ENCODE measurements around the gene TAF7. TPM values are rescaled to one million over a fixed set of nuclear protein-coding genes. Genes with fewer than 3 reads are reported as not detected.
A peak's percentile ranks its signal among the peaks of the same experiment; 100 is the strongest.

The TAF7 gene
- total RNA-seq (2022): 81.3 and 94.9 TPM in 2 replicates
- percentile 99 among the genes with signal in this experiment for Bru-seq, nascent RNA
- BruChase-seq, experiment 1, labeled RNA remaining after a 6-hour chase: percentile 99 among the genes with signal in this experiment
- BruChase-seq, experiment 2, labeled RNA remaining after a 2-hour chase: percentile 100 among the genes with signal in this experiment
- long read RNA-seq, transcript TAF7-201 (1 exons, 2,334 nt): major isoform, 325 of 325 reads
- long read RNA-seq, partial matches to known transcripts: 0 of 325 reads
- long read RNA-seq, other reads (novel, unspliced or antisense): 0 of 325 reads

GRCh38 chr5:141320225-141321169 lies at the start of gene TAF7:
TAF7 (minus strand) TSS chr5:141320784; CDS start chr5:141320044, 740 bp downstream.
- Mint-ChIP-seq H3K4me3 (ENCODE audit: unreplicated experiment) (peak within 1 kb of the TSS; percentile 99), H3K27ac (ENCODE audit: low read depth, unreplicated experiment) (peak within 1 kb of the TSS; percentile 100), H3K27me3 (ENCODE audit: insufficient read depth, unreplicated experiment) (no peaks in the 10 kb centered on the region), H3K36me3 (ENCODE audit: insufficient read depth, unreplicated experiment) (peaks cover 55% of the 10 kb centered on the region), H3K4me1 (ENCODE audit: insufficient read depth, unreplicated experiment) (peaks cover 14% of the 10 kb centered on the region), H3K9me3 (ENCODE audit: unreplicated experiment) (peaks cover 37% of the 10 kb centered on the region)
- peak; percentile 90 for TF ChIP-seq CTCF (IDR thresholded peaks at IDR 0.05; ENCODE audit: unreplicated experiment)
- ChIA-PET CTCF (interaction anchor here (0.6 to 4.8 kb wide), 71 partner anchors 9 to 1470 kb away, joined by 3 to 56 read pairs (median 4); partner anchors contain the start of genes DIAPH1, PCDHB10, PCDHB11 and PCDHB13), POLR2A (interaction anchor here (0.6 to 5.0 kb wide), 46 partner anchors 9 to 620 kb away, joined by 3 to 60 read pairs (median 4); partner anchors contain the start of genes DIAPH1, HDAC3, PCDHB10 and PCDHB11)
- intact Hi-C loops (cut with micrococcal nuclease): loop anchor here (1.0 kb wide), 2 partner anchors 204 to 240 kb away; no protein-coding TSS in a partner anchor
- TSS peak; percentile 65 for BruUV-seq (replicated peaks)
- peak; percentile 95 for DNase-seq (ENCODE audit: unreplicated experiment)

GRCh38 chr5:141366016-141366896 lies 45.7 kb upstream of the TAF7 start:
- CTCF ChIA-PET: interaction anchor here (0.6 to 1.2 kb wide), 2 partner anchors 146 to 154 kb away, joined by 4 to 5 read pairs; no protein-coding TSS in a partner anchor
- no TSS peak for BruUV-seq (replicated peaks)
- Mint-ChIP-seq H3K27me3 (ENCODE audit: insufficient read depth, unreplicated experiment) (no peaks in the 10 kb centered on the region), H3K36me3 (ENCODE audit: insufficient read depth, unreplicated experiment) (peaks cover 5% of the 10 kb centered on the region), H3K4me3 (ENCODE audit: unreplicated experiment) (no peak overlapping the region), H3K4me1 (ENCODE audit: insufficient read depth, unreplicated experiment) (no peaks in the 10 kb centered on the region), H3K27ac (ENCODE audit: low read depth, unreplicated experiment) (no peak overlapping the region), H3K9me3 (ENCODE audit: unreplicated experiment) (peaks cover 33% of the 10 kb centered on the region)
- intact Hi-C loops (cut with micrococcal nuclease): no loop called here
- no peak for DNase-seq (ENCODE audit: unreplicated experiment)
- TF ChIP-seq CTCF (IDR thresholded peaks at IDR 0.05; ENCODE audit: unreplicated experiment): no peak
- POLR2A ChIA-PET: no interaction called here

- no peak for DNase-seq (ENCODE audit: unreplicated experiment)
- no peak within 1 kb of the TSS for H3K27ac Mint-ChIP-seq (ENCODE audit: low read depth, unreplicated experiment)
- H3K9me3 Mint-ChIP-seq (ENCODE audit: unreplicated experiment): peaks cover 35% of the 10 kb centered on the region
- POLR2A ChIA-PET: interaction anchor here (0.7 kb wide), 1 partner anchor 22 kb away, joined by 3 read pairs; no protein-coding TSS in a partner anchor
- no peaks in the 10 kb centered on the region for H3K4me1 Mint-ChIP-seq (ENCODE audit: insufficient read depth, unreplicated experiment)
- no peaks in the 10 kb centered on the region for H3K27me3 Mint-ChIP-seq (ENCODE audit: insufficient read depth, unreplicated experiment)
- CTCF ChIA-PET: interaction anchor here (0.6 to 1.3 kb wide), 7 partner anchors 22 to 203 kb away, joined by 3 to 4 read pairs (median 3); no protein-coding TSS in a partner anchor
- no TSS peak for BruUV-seq (replicated peaks)
- no peak for TF ChIP-seq CTCF (IDR thresholded peaks at IDR 0.05; ENCODE audit: unreplicated experiment)
- no peak within 1 kb of the TSS for H3K4me3 Mint-ChIP-seq (ENCODE audit: unreplicated experiment)
- peaks cover 5% of the 10 kb centered on the region for H3K36me3 Mint-ChIP-seq (ENCODE audit: insufficient read depth, unreplicated experiment)
- intact Hi-C loops (cut with micrococcal nuclease): no loop called here
These were observed 43.5 kb upstream of the TAF7 start, which contains the start of gene PCDHGA5 for GRCh38 chr5:141363952-141364660. PCDHGA5 (plus strand) TSS chr5:141364162; CDS start chr5:141364331, 169 bp downstream.
